GM13976 (cell line): ENCODE results near the gene KLF9.

Source experiments
- DNase-seq: peaks from one replicate; pipeline ENCODE4 v3.0.0; 2012; ENCODE audit warnings: low spot score
- in situ Hi-C: fragments of 300-500 bp; cut with MboI; formaldehyde crosslinking; loops from one replicate; pipeline ENCODE4 v1.12.0; 2022; ENCODE audit warnings: low sequenced_read_pairs, mixed read lengths, inconsistent platforms; ENCODE audit not compliant: unreplicated experiment
- TF ChIP-seq, protein P1 (sequence below): IDR thresholded peaks from 2 replicates; pipeline ENCODE4 v1.5.1; 2012; ENCODE audit warnings: borderline replicate concordance, mild to moderate bottlenecking; ENCODE audit not compliant: insufficient read depth; ENCODE audit errors: extremely low read depth, missing control alignments, control extremely low read depth

KLF9 gene

DNA sequence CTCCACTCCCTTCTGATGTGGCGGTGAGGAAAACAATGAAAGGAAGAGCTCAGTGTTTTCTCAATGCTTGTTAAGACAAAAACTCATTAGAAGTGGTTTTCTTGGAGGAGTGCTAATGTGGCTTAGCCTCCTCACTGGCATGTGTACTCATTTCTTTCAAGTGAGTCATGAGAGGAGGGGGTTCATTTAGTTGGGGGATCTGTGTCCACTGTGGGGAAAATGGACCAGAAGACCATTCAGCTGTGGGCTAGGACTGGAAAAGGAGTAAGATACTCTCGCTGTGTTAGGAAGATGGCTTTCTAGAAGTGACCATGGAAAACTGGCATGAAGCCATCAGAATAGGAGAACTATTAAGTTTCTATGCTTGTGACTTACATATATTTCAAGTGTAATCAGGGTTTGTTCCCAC lies 23.5 kb downstream of the KLF9 start:
- DNase-seq: no peak
- TF ChIP-seq, protein P1, sequence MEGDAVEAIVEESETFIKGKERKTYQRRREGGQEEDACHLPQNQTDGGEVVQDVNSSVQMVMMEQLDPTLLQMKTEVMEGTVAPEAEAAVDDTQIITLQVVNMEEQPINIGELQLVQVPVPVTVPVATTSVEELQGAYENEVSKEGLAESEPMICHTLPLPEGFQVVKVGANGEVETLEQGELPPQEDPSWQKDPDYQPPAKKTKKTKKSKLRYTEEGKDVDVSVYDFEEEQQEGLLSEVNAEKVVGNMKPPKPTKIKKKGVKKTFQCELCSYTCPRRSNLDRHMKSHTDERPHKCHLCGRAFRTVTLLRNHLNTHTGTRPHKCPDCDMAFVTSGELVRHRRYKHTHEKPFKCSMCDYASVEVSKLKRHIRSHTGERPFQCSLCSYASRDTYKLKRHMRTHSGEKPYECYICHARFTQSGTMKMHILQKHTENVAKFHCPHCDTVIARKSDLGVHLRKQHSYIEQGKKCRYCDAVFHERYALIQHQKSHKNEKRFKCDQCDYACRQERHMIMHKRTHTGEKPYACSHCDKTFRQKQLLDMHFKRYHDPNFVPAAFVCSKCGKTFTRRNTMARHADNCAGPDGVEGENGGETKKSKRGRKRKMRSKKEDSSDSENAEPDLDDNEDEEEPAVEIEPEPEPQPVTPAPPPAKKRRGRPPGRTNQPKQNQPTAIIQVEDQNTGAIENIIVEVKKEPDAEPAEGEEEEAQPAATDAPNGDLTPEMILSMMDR: no peak
- in situ Hi-C loops: no loop called here

DNA sequence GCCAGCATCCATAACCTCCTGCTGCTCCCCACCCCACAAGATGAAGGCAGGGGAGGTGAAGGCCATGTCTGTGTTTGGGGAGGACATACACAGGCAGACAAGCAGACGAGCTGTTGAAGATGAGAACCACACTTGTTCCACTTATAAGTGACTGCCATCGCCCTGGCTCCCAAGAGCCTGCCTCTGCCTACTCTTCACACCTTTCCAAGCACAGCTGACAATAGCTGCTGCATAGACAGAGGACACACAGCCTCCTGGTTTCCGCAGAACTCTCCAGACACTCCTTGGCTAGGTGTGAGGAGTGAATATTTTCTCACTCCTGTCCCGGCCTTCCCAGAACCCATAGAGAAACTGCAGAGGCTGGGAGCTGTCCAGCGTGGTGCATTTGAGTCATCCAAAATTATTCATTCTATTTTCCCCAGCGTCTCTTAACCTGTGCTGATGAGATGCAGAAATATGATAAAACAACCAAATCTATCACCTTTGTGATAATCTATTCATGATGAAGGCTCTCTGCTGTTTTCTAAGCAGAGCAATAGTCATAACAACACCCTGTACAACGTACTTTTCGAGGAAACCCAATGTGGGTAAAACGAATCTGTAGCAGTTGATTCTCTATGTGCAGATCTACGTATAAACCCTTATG lies 24.7 kb downstream of the KLF9 start:
- in situ Hi-C loops: no loop called here
- TF ChIP-seq, protein P1: no peak
- DNase-seq: no peak

DNA sequence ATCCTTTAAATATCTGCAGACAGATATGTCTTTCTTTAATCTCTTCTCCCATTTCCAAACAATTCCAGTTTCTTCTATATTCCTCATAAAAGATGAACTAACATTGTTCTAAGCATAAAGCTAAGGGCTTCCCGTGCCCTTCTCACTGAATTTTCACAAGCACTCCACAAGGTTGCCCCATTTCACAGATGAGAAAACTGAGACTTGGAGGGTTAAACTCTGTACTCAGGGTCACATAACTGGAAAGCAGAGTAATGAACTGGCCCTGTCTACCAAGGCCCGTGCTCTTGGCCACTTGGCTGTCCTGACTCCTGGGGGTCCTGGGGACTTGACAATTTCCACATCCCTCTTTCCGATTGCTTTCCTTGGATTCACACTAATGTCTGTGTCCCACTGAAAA lies 25.3 kb downstream of the KLF9 start:
- no peak for DNase-seq
- TF ChIP-seq, protein P1: no peak
- in situ Hi-C loops: no loop called here

DNA sequence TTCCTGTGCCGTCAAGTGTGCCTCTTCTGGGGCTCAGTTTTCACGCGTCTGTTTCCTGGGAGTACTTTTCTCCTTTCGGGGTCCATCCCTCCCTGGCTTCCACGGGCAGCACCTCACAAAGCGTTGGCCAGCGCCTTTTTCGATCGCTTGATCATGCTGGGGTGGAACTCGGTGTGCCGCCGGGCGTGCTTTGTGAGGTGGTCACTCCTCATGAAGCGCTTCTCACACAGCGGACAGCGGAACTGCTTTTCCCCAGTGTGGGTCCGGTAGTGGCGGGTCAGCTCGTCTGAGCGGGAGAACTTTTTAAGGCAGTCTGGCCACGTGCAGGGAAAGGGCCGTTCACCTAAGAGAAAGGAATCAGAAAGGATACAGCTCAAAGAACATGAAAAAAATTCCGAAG lies 26.8 kb downstream of the KLF9 start:
- DNase-seq: no peak
- TF ChIP-seq, protein P1: no peak
- in situ Hi-C loops: no loop called here

DNA sequence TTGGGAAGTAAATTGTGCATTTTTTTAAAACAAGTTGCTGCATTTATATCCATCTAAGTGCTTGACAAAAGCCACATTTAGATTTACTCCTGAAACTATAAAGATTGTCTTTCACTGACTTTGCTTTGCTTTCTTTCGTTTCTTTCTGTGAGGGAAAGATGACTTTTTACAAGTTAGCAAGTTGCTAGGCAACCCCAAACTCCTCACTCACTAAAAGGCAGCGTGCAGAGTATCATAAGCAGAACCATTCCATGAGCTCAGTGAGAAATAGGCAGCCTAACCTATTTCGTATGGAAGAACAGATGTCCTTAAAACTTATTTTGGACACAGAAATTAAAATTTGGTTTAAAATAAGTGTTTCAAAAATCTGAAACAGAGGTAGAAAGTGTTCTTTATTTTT lies 29.0 kb downstream of the KLF9 start:
- in situ Hi-C loops: no loop called here
- DNase-seq: no peak
- TF ChIP-seq, protein P1: no peak

DNA sequence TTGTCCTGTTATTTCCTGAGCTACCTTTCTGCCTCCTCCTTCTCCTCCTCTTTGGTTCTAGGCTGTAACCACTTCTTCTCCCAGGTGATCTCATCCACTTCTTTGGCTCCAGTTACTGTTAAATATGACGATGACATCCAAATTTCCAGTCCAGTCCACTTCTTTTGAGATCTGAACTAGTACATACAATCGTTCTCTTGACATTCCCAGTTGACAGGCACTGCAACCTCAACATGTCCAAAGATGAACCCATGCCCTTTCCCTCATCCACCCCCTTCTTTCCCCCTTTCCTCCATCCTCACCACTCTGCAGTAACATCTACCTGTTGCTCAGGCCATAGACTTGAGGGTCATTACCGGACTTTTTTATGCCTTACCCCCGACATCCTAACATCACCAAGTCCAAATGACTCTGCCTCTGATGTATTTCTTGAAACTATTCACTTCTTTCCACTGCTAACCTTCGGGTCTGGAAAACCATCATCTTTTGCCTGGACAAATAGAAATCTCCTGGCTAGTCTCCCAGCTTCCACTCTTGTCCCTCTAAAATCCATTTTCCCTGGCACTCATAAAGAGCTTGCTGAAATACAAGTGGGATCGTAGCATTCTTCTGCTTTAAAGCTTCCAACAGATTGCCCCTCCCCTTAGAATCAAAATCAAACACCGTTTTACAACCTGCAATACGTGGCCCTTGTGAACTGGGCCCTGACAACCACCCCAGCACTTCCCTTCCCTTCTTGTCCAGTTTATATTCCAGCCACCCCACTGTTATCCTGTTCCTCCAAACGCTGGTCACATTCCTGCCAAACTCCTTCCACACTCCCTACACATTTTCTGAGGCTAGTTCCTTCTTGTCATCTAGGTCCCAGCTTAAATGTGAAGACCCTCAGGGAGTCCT lies 31.5 kb downstream of the KLF9 start:
- in situ Hi-C loops: no loop called here
- TF ChIP-seq, protein P1: no peak
- DNase-seq: no peak
